HG03378 (cell line): ENCODE measurements around the gene ADAMTS14.

Experiments
- ATAC-seq: cut with Tn5 transposase; IDR thresholded peaks from one replicate; pipeline ENCODE4 v1.9.1; 2021; ENCODE audit warnings: mild to moderate bottlenecking, moderate library complexity; ENCODE audit not compliant: unreplicated experiment

ADAMTS14 gene

DNA sequence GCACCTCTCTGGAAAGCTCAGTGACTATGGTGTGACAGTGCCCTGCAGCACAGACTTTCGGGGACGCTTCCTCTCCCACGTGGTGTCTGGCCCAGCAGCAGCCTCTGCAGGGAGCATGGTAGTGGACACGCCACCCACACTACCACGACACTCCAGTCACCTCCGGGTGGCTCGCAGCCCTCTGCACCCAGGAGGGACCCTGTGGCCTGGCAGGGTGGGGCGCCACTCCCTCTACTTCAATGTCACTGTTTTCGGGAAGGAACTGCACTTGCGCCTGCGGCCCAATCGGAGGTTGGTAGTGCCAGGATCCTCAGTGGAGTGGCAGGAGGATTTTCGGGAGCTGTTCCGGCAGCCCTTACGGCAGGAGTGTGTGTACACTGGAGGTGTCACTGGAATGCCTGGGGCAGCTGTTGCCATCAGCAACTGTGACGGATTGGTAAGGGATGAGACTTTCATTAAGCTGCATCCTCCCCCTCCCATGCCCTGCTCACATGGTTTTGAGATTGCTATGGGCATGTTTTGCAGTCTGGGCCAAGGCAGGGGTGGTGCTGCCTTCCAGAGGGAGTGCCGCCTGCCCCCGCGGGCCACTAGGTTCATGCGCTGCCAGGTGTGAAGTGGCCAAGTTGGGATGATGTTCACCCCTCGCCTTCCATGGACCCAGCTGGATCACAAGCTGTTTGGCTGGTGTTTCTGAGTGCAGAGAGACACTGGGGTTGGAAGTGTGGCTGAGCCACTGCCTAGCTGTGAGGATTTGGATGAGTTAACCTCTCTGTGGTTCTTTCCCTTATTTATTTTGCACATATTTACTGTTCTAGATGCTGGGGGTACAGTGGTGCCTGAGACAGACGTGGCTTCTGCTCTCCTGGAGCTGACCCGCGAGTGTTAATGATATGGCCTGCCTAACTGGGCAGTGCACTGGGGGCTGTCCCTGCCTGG, 2.5 kb downstream of the ADAMTS14 start:
- no peak for ATAC-seq

- no peak for ATAC-seq
Observed at GRCh38 chr10:70675496-70676161, 3.3 kb downstream of the ADAMTS14 start.

- ATAC-seq: no peak
Observed at GRCh38 chr10:70676511-70676910, 4.2 kb downstream of the ADAMTS14 start.

DNA sequence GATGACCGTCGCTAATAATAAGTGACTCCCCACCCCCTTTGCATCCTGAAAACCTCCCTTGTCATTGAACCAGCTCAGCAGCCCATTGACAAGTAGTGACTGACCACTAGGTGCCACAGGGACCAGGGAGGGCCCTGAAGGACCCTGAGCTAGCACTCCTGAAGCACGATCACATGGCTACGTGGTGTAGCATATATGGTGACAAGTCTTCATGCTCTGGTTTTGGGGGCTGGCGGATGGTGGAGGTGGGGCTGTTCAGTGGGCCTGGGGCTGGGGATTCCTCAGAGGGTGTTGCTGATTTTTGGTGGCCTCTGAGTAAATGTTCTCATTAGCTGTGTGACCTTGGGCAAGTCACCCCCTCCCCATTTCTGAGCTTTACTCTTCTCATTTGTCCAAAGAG, 4.7 kb downstream of the ADAMTS14 start:
- no peak for ATAC-seq

GRCh38 chr10:70677620-70678249, 5.4 kb downstream of the ADAMTS14 start:
- no peak for ATAC-seq

DNA sequence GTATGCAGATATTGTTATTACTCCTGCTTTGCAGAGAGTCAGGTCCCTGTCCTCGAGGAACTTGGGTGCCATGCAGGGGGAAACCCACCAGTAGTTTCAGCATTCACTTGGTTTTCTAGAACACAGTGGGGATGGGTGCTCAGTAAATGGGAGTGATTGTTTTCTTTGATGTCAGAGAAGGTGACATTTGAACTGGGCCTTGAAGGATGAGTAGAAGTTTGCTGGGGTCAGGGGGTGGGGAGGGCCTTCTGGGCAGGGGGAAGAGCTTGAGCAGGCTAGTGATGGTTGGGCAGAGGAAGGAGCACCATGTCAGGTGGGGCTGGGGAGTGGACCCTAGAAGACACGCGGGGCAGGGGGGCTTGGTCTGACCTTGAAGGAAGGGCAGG, 5.9 kb downstream of the ADAMTS14 start:
- no peak for ATAC-seq

DNA sequence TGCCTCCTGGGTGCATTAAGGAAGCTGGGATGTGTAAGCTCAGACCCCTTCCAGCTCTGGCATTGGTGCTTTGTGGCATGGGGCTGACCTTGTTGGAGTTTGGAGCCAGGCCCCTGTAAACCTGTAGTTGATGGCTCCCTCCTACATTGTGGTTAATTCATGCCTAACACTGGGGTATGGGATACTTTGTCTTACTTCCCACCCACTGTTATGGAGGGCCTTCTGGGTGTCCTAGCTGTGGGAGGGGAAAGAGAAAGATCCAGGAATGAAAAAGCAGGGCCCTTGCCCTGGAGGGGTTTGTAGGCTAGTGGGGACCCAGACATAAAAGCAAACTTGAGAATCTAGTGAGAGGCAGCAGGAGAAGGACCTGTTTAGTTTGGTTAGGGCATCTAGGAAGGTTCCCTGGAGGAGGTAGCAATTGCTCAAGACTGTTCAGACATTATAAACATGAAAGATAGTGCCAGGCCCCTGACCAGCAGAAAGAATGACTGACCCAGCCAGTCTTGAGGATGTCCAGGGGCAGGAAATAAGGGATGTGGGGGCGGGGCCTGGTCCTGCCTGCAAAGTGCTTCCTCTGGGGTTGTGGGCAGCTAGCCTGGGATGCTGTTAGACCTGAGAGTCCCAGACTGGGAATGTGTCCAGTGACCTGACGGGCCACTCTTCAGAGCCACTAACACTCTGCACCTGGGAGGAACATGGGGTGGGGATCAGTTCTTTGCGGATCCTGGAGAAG, 6.6 kb downstream of the ADAMTS14 start:
- ATAC-seq: no peak

DNA sequence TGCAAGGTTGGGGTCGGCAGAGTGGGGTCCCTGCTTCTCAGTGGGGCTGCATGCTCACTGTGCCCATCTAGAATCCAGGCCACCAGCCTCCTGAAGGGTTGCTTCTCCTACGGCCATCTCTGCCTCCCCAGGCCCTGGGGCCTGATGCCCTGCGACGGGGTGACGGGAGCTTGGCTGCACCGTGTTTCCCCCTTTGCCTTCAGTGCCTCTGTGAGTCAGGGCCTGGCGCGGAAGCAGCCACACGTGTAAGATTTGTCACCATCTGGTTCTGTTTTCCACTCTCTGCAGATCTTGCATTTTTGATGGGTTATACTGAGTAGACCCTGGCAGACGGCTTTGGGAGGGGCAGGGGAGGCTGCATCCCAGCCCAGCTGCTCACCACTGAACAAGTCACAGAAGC, 7.2 kb downstream of the ADAMTS14 start:
- no peak for ATAC-seq

DNA sequence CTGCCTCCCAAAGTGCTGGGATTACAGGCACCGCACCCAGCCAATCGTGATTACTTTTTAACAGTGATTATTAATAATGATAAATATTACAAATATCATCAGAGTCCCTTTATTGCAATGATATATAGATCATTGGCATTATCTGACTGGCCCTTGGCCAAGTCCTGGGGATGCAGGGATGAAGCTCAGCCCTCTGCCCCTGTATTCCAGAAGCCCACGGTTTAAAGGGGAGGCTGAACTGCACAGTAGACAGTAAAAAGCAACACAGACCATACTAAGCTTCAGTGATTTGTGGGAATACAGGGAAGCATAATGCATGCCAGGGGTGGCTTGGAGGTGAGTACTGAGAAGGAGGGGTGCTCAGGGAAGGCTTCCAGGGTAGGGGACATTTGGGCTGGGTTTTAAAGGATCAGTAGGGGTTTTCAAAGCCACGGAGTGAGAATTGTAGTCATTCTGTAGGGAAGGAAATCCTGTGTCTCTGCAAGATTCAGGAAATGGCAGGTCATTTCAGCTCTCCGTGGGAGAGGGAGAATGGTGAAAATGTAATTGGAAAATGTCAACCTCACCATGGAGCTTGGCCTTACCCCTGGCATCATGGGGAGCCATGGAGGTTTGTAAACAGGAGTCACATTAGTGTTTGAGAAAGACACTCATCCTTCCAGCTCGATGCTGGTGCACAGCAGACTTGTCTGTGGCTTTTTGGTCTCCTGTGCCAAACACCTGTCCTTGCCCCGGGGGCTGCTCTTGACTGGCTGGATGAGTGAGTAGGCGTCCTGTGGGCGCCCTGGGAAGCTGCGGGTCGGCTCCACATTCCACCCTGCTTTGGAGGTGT, 8.8 kb downstream of the ADAMTS14 start:
- no peak for ATAC-seq

DNA sequence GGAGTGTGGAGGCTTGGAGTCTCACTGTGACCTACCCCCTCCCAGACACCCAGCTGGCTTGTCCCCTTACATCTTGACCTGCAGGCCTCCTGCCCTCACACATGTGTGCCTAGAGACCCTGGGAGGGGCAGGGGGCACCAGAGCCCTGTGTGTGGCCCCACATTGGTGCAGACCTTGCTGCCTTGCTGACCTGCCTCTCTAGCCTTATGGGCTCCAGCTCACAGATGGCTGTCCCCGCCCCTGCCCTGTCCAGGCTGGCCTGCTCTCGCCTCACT, 9.4 kb downstream of the ADAMTS14 start:
- no peak for ATAC-seq

DNA sequence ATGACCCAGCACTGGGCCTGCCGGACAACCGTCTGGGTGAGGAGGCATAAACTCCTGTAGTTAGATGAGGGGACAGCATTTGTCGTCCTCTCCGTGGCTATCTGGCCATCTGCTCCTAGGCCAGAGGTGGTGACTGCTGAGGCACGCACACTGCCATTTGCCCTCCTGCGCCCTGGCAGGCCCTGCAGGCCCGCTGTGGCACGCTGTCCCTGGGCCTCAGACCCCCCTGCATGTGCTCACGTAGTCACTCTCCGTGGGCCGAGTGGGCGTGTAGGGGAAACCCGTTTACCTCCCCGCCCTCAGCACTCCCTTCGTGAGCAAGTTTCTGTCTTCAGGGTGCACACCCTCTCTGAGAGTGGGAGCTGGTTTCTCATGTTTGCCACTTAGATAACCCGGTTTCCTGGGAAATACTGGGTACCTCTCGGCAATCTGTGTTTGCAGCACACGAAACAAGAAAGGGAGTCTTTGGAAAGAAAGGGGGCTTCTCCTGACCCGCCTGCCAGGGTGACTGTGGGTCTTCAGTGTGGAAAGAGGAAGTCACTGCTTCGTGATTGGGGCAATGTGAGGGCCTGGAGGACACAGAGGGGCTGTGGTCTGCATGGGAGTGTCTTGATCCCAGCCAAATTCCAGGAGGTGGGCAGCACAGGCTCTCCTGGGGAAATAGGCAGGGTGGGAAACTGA, 10.8 kb downstream of the ADAMTS14 start:
- ATAC-seq: no peak

- ATAC-seq: no peak
Observed at GRCh38 chr10:70683601-70683934, 11.3 kb downstream of the ADAMTS14 start.

DNA sequence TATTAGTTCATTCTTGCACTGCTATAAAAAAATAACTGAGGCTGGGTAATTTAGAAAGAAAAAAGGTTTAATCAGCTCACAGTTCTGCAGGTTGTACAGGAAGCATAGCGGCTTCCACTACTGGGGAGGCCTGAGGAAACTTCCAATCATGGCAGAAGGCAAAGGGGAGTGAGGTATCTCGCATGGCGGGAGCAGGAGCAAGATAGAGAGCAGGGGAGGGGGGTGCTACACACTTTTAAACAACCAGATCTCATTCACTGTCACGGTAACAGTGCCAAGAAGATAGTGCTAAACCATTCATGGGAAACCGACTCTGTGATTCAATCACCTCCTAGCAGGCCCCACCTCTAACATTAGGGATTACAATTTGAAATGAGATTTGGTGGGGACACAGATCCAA, 11.6 kb downstream of the ADAMTS14 start:
- ATAC-seq: no peak

DNA sequence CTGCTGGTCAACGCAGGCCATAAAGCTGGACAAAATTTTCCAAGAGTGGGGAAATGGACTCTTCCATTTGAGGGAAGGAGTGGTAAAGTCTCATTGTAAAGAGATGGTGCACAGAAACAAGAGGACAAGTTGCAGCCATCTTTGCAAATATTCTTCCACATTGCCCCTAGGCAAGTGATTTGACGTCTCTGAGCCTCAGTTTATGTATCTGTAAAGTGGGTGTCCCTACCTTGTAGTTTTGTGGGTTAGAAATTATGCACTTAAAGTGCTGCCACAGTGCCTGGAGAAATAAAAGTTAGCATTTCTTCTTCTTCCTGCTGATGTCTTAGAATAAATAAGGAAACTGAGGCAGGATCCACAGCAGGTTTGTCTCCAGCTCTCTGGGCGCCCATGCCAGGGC, 12.1 kb downstream of the ADAMTS14 start:
- ATAC-seq: no peak

GRCh38 chr10:70684839-70685454, 12.6 kb downstream of the ADAMTS14 start:
- ATAC-seq: no peak

DNA sequence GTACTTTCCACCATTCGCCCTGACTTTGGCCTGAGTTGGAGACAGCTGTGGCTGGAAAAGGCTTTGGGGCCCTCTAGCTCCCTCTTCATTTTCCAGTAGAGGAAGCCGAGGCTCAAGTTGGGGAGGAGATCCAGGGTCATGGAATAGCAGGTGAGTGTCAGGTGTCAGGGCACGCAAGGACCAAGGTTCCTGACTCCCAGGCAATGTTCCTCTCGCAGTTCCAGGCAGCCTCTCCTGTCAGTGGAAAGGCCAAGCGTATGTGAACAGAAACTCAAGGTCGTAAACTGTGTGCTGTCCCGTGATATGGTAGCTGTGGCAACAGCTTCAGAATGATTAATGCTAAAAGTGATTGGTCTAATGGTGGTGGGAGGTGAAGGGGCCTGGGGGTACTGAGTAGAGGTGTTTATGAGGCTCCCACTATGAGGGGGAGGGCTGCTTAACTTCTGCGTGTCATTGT, 13.2 kb downstream of the ADAMTS14 start:
- ATAC-seq: no peak

DNA sequence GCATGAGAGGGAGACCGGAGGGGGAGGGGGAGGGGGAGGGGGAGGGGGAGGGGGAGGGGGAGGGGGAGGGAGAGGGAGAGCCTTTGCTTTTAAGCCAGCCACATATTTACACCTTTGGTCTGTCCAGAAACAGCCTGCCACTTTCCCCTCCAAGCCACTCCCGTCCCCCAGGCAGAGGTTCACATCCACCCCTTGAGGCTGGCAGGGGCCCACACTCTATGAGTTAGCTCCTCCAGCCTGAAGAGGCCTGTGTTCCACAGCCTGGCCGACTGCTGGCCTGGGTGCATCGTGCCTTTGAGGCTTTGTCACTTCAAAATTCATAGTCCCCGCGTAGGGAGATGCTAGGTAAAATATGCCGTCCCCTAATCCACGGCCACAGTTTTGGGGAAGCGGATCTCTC, 16.5 kb downstream of the ADAMTS14 start:
- ATAC-seq: no peak

GRCh38 chr10:70689661-70690060, 17.4 kb downstream of the ADAMTS14 start:
- no peak for ATAC-seq

DNA sequence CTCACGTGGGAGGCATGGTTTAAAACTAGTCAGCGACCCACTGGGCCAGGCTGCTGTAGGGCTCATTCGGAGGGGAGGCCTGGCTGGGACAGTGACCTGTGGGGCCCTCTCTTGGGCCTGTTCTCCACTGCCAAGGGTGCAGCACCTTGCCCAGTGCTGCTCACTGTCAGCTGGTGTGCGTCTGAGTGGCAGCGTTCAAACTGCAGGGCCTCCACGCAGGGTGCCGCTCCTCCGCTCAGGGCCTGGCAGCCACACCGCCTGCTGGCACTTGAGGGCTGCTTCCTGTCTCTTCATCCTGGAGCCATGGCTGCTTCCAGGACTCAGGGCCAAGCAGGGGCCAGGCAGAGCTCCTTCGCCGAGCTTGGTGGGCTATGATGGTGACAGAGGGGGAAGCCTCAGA, 18.3 kb downstream of the ADAMTS14 start:
- ATAC-seq: no peak

- ATAC-seq: no peak
Observed at GRCh38 chr10:70691611-70692010, 19.3 kb downstream of the ADAMTS14 start.
